ENCODE results near the gene PLLP.

DNA sequence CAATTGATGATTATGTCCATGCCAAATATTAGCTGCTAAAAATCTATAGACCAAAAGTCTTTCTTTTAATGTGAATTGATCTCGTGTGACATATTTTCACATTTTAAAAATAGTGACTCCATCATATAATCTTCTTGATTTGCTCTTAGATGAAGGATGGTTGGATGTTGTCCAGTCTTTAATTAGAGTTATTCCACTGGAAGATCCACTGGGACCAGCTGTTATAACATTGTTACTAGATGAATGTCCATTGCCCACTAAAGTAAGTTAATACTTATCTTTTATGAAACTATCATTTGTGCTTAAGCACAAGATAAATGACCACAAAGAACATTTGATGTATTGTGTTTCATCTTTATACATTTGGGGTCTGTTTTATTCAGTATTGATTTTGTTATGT, 75.5 kb downstream of the PLLP start:
- TF ChIP-seq TCF7L2 (IDR thresholded peaks at IDR 0.05; ENCODE audit: low read depth, low read length), result no peak
- TF ChIP-seq, protein P1, sequence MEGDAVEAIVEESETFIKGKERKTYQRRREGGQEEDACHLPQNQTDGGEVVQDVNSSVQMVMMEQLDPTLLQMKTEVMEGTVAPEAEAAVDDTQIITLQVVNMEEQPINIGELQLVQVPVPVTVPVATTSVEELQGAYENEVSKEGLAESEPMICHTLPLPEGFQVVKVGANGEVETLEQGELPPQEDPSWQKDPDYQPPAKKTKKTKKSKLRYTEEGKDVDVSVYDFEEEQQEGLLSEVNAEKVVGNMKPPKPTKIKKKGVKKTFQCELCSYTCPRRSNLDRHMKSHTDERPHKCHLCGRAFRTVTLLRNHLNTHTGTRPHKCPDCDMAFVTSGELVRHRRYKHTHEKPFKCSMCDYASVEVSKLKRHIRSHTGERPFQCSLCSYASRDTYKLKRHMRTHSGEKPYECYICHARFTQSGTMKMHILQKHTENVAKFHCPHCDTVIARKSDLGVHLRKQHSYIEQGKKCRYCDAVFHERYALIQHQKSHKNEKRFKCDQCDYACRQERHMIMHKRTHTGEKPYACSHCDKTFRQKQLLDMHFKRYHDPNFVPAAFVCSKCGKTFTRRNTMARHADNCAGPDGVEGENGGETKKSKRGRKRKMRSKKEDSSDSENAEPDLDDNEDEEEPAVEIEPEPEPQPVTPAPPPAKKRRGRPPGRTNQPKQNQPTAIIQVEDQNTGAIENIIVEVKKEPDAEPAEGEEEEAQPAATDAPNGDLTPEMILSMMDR (IDR thresholded peaks at IDR 0.05), result no peak
- TF ChIP-seq, protein P2, sequence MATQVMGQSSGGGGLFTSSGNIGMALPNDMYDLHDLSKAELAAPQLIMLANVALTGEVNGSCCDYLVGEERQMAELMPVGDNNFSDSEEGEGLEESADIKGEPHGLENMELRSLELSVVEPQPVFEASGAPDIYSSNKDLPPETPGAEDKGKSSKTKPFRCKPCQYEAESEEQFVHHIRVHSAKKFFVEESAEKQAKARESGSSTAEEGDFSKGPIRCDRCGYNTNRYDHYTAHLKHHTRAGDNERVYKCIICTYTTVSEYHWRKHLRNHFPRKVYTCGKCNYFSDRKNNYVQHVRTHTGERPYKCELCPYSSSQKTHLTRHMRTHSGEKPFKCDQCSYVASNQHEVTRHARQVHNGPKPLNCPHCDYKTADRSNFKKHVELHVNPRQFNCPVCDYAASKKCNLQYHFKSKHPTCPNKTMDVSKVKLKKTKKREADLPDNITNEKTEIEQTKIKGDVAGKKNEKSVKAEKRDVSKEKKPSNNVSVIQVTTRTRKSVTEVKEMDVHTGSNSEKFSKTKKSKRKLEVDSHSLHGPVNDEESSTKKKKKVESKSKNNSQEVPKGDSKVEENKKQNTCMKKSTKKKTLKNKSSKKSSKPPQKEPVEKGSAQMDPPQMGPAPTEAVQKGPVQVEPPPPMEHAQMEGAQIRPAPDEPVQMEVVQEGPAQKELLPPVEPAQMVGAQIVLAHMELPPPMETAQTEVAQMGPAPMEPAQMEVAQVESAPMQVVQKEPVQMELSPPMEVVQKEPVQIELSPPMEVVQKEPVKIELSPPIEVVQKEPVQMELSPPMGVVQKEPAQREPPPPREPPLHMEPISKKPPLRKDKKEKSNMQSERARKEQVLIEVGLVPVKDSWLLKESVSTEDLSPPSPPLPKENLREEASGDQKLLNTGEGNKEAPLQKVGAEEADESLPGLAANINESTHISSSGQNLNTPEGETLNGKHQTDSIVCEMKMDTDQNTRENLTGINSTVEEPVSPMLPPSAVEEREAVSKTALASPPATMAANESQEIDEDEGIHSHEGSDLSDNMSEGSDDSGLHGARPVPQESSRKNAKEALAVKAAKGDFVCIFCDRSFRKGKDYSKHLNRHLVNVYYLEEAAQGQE (IDR thresholded peaks at IDR 0.05; ENCODE audit: insufficient read depth in 1 of 2, low read depth in 2 of 2, low read length in 1 of 2), result no peak
